GM19193 (cell line): ENCODE results near the gene SHOC2.

Experiments used
- POLR2A ChIP-seq: IDR thresholded peaks from 4 replicates; pipeline ENCODE4 v1.6.1; 2011; ENCODE audit not compliant: insufficient read depth, insufficient read length; ENCODE audit errors: extremely low read depth

The SHOC2 gene

DNA sequence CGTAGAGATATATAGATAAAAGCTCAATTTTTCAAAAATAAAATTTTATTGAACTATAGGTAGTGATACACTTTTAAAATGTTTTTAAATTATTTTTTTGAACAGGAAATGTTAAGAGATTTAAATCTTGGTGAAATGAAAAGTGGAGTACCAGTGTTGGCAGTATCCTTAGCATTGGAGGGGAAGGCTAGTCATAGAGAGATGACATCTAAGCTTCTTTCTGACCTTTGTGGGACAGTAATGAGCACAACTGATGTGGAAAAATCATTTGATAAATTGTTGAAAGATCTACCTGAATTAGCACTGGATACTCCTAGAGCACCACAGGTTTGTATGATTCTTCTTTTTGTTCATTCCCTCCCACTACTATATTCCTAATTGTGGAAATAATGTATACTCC, 31.8 kb upstream of the SHOC2 start:
- TF ChIP-seq POLR2A = no peak

- no peak for TF ChIP-seq POLR2A
Observed at GRCh38 chr10:110892602-110893288, 26.7 kb upstream of the SHOC2 start.

DNA sequence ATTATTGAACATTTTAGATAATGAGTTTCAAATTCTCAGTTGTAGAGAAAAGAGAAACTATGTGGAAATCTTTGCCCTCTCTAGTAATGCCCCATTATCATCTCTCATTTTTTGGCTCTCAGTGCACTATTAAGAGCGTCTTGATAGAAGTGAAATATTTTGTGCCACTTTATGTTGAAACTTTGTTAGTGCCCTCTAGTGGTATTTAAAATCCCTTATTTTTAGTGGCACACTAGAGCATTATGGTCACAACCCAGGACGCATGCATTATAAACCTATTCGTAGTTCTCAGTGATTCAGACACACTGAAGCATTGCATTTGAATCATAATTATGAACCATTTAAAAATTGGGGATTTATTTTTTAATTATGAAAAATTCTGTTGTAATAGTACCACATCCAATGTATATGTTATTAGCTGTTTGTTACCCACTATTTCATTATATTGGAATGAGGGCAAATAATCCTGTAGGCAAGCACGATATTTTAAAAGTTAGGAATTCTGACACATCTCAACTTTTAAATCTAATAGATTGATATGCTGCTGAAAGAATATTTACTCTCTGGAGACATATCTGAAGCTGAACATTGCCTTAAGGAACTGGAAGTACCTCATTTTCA, 25.7 kb upstream of the SHOC2 start:
- no peak for TF ChIP-seq POLR2A

- TF ChIP-seq POLR2A = no peak
Observed at GRCh38 chr10:110897184-110897583, 22.2 kb upstream of the SHOC2 start.

- no peak for TF ChIP-seq POLR2A
Observed at GRCh38 chr10:110898391-110898790, 21.0 kb upstream of the SHOC2 start.

- no peak for TF ChIP-seq POLR2A
Observed at GRCh38 chr10:110900983-110901382, 18.4 kb upstream of the SHOC2 start.

- TF ChIP-seq POLR2A = no peak
Observed at GRCh38 chr10:110901954-110902819, 17.2 kb upstream of the SHOC2 start.

GRCh38 chr10:110903280-110904278, 15.8 kb upstream of the SHOC2 start:
- TF ChIP-seq POLR2A = no peak

DNA sequence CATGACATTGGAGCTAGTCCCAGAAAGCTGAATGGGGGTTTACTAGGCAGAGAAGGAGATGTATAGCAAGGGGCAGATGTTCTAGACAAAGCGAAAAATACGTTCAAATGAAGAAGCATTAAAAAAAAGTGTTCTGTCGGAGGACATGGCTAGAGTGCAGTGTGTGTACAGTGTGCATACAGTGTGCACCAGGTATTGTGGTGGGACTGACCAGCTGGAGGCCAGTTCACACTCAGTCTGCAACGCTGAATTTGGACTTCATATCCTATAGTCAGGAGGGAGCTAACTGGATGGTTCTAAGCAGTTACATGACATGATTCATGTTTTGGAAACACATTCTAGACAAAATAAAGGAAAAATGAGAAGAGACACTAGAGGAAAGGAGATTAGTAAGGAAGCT, 9.3 kb upstream of the SHOC2 start:
- TF ChIP-seq POLR2A = no peak

DNA sequence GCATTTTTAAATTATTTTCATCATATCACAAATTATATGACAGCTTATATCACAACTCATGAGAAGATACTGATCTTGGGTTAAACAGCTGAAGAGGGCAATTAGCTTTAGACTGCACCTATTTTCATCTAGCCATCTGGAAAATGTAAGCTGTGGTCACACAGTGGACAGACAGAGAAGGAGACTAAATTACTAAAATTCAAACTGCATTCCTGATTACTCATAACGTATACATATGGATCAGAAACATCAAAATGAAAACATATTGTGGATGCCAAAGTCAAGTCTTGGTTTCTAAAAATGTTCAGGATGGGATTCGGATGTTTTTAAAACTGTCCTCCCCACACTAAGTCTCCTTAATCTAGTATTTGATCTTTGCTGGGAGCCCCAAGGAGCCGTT, 7.0 kb upstream of the SHOC2 start:
- no peak for TF ChIP-seq POLR2A

GRCh38 chr10:110914431-110914830, 5.0 kb upstream of the SHOC2 start:
- no peak for TF ChIP-seq POLR2A

DNA sequence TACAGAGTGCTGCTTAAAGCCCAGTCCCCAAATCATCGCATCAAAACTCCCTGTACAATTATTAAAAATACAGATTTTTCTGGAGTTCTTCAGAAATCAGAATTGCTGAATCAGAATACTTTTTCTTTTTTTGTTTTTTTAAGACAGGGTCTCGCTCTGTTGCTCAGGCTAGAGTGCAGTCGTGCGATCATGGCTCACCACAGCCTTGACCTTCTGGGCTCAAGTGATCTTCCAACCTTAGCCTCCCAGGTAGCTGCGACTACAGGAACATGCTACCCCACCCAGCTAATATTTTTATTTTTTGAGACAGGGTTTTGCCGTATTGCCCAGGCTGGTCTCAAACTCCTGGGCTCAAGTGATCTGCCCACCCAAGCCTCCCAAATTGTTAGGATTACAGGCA, 4.4 kb upstream of the SHOC2 start:
- TF ChIP-seq POLR2A = no peak

GRCh38 chr10:110916554-110917346, 2.7 kb upstream of the SHOC2 start:
- no peak for TF ChIP-seq POLR2A

- TF ChIP-seq POLR2A = no peak
Observed at GRCh38 chr10:110918269-110918642, 1.1 kb upstream of the SHOC2 start.
